Tibial nerve (tissue), 3 donors: Measurements from ENCODE around the gene ALX4.

Source experiments
- CTCF ChIP-seq, 5 experiments: fragments of 200-600 bp in 3 of 5; fragments of 450-650 bp in 2 of 5; sonication (generic) in 3 of 5; IDR thresholded peaks; one replicate each; pipeline ENCODE4 v1.5.1; 2016 to 2019; ENCODE audit warnings: antibody characterized with exemption in 5 of 5, mild to moderate bottlenecking in 3 of 5, moderate library complexity in 2 of 5
- POLR2A ChIP-seq, 2 donors: fragments of 450-650 bp; IDR thresholded peaks; one replicate each; pipeline ENCODE4 v1.6.1; 2017; ENCODE audit warnings: antibody characterized with exemption in 2 of 2, mild to moderate bottlenecking in 2 of 2, moderate library complexity in 2 of 2

GRCh38 chr11:44228379-44228778 is 81.6 kb downstream of the ALX4 start:
- no peak for TF ChIP-seq CTCF (IDR thresholded peaks at IDR 0.05)
- no peak for TF ChIP-seq POLR2A (IDR thresholded peaks at IDR 0.05)
